Motor neuron (in vitro differentiated cells): ENCODE results near the gene SNRPA1. TPM values are rescaled to one million over a fixed set of nuclear protein-coding genes. Genes with fewer than 3 reads are reported as not detected.
"Not testable (repeated sequence)": the region's sequence is repeated elsewhere in the genome, so short reads cannot be mapped to it uniquely, and the experiment has no call there.

Experiments
- ATAC-seq, 8 experiments: fragments of 200-7000 bp; cut with Tn5 transposase; replicated peaks in 6 of 8; 2 replicates each; pipeline ENCODE4 v1.8.0; 2021; ENCODE audit warnings: mild to moderate bottlenecking in 8 of 8, moderate library complexity in 8 of 8
- H3K27ac ChIP-seq, 2 donors: fragments of 250-450 bp; sonication (Bioruptor Pico); 2 replicates each; pipeline ENCODE4 v1.9.0; 2021; ENCODE audit warnings: antibody characterized with exemption in 2 of 2, mild to moderate bottlenecking in 2 of 2, moderate library complexity in 1 of 2
- H3K4me1 ChIP-seq, 2 donors: fragments of 250-450 bp; sonication (Bioruptor Pico); replicated peaks in 1 of 2; 2 replicates each; pipeline ENCODE4 v1.6.1; 2021; ENCODE audit warnings: antibody characterized with exemption in 2 of 2, mild to moderate bottlenecking in 2 of 2, moderate library complexity in 1 of 2
- H3K4me3 ChIP-seq, 5 donors: fragments of 250-450 bp; sonication (Bioruptor Pico); 2 replicates each; pipeline ENCODE4 v1.9.0; 2021; ENCODE audit warnings: antibody characterized with exemption in 5 of 5, mild to moderate bottlenecking in 5 of 5, moderate library complexity in 4 of 5
- WGBS, 10 experiments: fragments of 450-650 bp; shearing (Covaris generic); methylation state at CpG; one replicate each; pipeline ENCODE4 v1.0.0; 2022; 5-methylcytosine and 5-hydroxymethylcytosine counted together
- in situ Hi-C, 9 experiments: fragments of 400-800 bp; cut with MboI; loops; one replicate each; pipeline ENCODE4 v1.15.0; 2021; ENCODE audit warnings: low sequenced_read_pairs in 9 of 9, low pct_unique_long_range_greater_than_20kb in 2 of 9; ENCODE audit not compliant: unreplicated experiment in 9 of 9
- total RNA-seq, 8 experiments: library from RNA; unstranded; fragments of 300-600 nt; gene quantifications; 2 replicates each; pipeline versions ENCODE4 v1.2.3 to v1.2.4, GENCODE V29; 2022

The SNRPA1 gene
- total RNA-seq, 8 experiments from 2014 or later, result 30.9 to 101 (median 68.4) TPM

DNA sequence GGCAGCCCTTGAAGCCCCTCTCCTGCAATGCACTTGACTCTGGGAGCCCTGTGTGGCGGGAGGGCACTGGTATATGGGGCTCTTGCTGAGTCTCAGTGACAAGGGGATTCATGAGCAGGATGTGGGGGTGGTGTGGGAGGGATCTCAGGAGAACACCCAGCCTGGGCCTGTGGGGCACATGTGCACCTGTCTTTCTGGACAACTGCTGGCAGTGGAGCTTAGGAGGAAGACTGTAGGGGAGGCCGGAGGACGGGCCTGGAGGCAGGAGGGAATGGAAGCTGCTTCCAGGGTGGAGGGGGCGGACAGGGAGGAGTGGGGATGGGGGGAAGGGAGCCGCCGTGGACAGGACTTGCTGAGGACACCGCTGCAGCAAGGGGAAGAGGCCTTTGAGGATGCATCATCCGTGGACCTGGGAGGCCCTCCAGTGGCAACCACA, 10.8 kb upstream of the SNRPA1 start:
- no peak for ATAC-seq
- WGBS, 10 experiments, result 40 to 100% methylated on average over 1 to 2 of the region's 8 CpGs; no CpG with 5 or more reads in 8 of the 10 experiments
- in situ Hi-C loops, result loop anchor here in 1 of 9 experiments (25.0 kb wide), 1 partner anchor 181 kb away; the partner anchor contains the start of gene PCSK6

DNA sequence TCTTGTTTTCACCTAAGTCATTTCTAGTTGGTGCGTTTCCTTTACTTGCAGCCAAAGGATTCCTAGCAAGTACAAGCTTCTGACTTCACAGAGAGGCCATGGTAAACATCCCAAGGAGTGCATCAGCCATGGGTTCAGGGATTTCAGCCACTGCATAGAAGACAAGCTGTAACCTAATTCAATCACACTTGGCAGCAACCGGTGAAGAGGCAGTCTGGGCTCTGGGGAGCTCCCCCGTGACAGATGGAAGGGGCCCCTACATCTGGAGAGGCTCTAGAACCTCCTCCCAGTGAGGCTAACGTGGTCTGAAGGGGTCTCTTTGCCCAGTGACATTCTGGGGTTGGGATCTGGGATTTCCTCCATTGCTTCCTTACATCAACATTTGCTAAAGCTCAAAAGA, 8.4 kb upstream of the SNRPA1 start:
- WGBS, 10 experiments, result 20 to 90% (median 81%) methylated on average over 1 to 3 of the region's 4 CpGs; no CpG with 5 or more reads in 4 of the 10 experiments

More for the DNA sequence above, 10.8 kb upstream of the SNRPA1 start:
- Histone ChIP-seq H3K4me3 (no peak overlapping the region), H3K4me1 (no peaks in the 10 kb centered on the region), H3K27ac (no peak overlapping the region)

DNA sequence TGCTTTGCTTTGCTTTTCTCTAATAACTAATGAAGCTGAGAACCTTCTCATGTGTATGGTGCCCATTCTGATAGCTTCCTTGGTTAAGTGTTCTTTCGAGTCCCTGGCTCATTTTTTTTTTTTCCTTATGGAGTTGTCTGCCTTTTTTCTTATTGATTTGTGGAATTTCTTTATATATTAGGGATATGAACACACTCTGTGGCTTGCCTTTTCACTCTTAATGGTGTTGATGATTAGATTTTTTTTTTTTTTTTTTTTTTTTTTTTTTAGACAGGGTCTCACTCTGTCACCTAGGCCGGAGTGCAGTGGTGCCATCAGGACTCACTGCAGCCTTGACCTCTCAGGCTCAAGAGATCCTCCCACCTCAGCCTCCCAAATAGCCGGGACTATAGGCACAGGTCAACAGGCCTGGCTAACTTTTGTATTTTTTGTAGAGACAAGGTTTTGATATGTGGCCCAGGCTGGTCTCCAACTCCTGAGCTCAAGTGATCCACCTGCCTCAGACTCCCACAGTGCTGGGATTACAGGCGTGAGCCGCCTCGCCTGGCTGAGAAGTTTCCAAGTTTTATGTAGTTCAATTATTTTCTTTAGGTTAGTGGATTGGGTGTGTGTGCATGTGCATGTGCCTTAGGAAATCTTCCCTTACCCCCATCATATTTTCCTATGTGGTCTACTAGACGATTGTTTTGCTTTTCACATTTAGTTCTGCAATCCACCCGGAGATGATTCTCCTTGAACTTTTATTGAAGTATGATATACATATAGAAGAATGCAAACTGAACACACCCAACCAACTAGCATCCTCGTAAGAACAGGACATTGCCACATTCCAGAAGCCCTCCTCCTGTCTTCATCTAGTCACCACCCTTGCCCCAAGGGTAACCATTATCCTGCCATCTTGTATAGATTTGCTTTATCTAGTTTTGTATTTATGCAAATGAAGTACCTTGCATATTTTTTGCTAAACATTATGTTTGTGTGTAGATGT, 1.7 kb upstream of the SNRPA1 start:
- Histone ChIP-seq H3K27ac (no peak overlapping the region), H3K4me3 (peak overlapping the region in 4 of 5 donors; percentile 74 to 93 (median 83)), H3K4me1 (peaks cover 10 to 19% of the 10 kb centered on the region in 2 donors)
- ATAC-seq, result peak in 2 of 8 experiments; percentile 11 to 27
- WGBS, 10 experiments, result 24 to 100% (median 73%) methylated on average over 2 to 9 of the region's 9 CpGs
- in situ Hi-C loops, result loop anchor here in 7 of 9 experiments (10.0 kb wide), 2 partner anchors 348 to 358 kb away; partner anchors contain the start of gene TM2D3 (in 1 of the 7)

More for the DNA sequence above, 8.4 kb upstream of the SNRPA1 start:
- no peaks in the 10 kb centered on the region for H3K4me1 ChIP-seq
- H3K27ac ChIP-seq, result no peak overlapping the region
- no peak for ATAC-seq
- no peak overlapping the region for H3K4me3 ChIP-seq
- in situ Hi-C loops, result loop anchor here in 1 of 9 experiments (25.0 kb wide), 1 partner anchor 184 kb away; the partner anchor contains the start of gene PCSK6

DNA sequence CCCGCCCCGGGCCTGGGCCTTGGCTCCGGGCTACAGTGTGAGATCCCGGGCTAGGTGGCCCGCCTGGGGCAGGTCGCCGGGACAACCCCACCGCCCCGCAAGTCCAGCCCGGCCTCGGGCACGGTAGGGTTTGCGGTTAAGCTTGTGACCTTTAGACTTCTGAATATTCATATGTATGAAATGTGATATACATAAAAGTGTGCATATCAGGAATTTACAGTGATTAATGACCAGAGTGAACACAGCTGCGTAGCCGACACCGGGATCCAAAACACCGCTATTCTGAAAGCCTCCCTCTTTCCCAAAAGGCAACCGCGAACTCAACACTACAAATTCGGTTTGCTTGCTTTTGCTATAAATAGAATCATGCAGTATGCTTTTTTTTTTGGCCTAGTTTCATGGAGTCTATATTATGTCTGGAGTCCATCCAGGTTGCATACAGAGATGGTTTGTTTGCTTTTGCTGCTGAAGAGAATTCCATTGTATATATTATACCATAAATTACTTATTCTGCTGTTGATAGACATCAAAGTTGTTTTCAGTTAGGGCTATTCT, 636 bp upstream of the SNRPA1 start:
- ATAC-seq, result peak; percentile 54 to 71 (median 64)
- Histone ChIP-seq H3K4me1 (peaks cover 10 to 19% of the 10 kb centered on the region in 2 donors), H3K4me3 (peak overlapping the region; percentile 74 to 93 (median 79)), H3K27ac (peak overlapping the region; percentile 83 to 92)
- in situ Hi-C loops, result loop anchor here in 7 of 9 experiments (10.0 kb wide), 2 partner anchors 349 to 359 kb away; partner anchors contain the start of gene TM2D3 (in 1 of the 7)
- WGBS, 10 experiments, result 0 to 35% (median 1%) methylated on average over 1 to 9 of the region's 20 CpGs; no CpG with 5 or more reads in 3 of the 10 experiments

DNA sequence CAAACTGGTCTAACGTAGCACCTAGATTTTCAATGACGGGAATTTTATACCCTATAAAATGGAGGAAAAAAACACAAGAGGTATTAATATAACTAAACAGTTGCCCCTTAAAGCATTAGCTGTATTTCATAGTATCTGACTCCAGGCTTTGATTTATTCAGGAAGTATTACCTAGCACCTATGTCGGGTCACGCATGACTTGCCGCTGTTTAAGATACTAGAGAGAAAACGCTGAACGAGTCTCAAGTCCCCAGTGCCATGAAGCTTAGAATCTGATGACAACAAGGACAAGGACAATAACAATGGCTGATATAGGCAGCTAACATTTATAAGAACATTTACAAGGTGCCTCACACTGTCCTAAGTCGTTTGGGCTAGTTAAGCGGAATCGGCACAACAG, 1.9 kb downstream of the SNRPA1 start:
- peaks cover 10 to 19% of the 10 kb centered on the region in 2 donors for H3K4me1 ChIP-seq
- in situ Hi-C loops, result loop anchor here in 7 of 9 experiments (10.0 kb wide), 2 partner anchors 352 to 362 kb away; partner anchors contain the start of gene TM2D3 (in 1 of the 7)
- H3K27ac ChIP-seq, result no peak overlapping the region
- WGBS, 10 experiments, result 56 to 100% (median 69%) methylated on average over 1 to 9 of the region's 10 CpGs
- ATAC-seq, result no peak
- peak overlapping the region; percentile 74 to 93 (median 79) for H3K4me3 ChIP-seq

DNA sequence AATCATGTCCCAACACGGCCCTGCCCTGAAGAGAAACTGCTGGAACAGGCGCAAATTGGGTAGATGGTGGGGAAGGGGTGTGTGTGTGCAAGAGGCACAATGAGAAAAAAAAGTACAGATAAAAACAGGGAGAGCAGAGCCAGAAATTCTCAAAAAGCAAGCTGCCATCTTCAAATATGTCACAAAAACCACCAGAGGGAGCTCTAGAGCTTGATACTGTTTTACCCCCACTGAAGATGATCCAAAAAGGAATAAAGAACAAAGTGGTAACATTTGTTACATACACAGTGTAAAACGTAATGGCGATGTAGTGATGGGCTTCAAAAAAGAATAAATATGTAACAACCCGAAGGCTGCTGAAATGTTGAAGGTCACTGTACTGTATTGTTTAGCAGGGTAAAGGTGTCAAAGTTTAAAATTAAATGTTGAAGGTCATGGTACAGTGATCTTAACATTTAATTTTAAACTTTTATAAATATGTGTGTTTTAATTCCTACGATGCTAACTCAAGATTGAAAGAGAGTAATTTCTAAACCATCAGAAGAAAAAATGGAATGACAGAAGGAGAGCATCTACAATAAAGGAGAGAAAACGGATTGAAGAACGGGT, 6.0 kb downstream of the SNRPA1 start:
- in situ Hi-C loops, result loop anchor here in 1 of 9 experiments (10.0 kb wide), 1 partner anchor 356 kb away; no protein-coding TSS in a partner anchor
- peak in 2 of 8 experiments; percentile 22 to 58 for ATAC-seq

DNA sequence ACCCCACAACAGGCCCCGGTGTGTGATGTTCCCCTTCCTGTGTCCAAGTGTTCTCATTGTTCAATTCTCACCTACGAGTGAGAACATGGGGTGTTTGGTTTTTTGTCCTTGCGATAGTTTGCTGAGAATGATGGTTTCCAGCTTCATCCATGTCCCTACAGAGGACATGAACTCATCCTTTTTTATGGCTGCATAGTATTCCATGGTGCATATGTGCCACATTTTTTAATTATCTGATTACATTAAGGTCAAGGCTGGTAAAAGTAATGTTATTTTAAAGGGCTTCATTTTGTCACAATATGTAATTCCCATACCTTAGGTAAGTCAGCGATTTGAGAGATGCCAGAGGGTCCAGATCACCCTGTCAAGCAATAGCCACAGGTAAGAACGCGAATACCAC, 7.7 kb downstream of the SNRPA1 start:
- in situ Hi-C loops, result loop anchor here in 1 of 9 experiments (10.0 kb wide), 1 partner anchor 357 kb away; no protein-coding TSS in a partner anchor
- ATAC-seq, H3K4me1 ChIP-seq, H3K27ac ChIP-seq, H3K4me3 ChIP-seq: not testable (repeated sequence)
- WGBS, 10 experiments, result 85 to 100% (median 100%) methylated on average over 1 to 3 of the region's 6 CpGs; no CpG with 5 or more reads in 3 of the 10 experiments

More for the DNA sequence above, 6.0 kb downstream of the SNRPA1 start:
- WGBS, 10 experiments, result 67 to 100% (median 87%) methylated on average over 2 to 8 of the region's 8 CpGs
- no peak overlapping the region for H3K27ac ChIP-seq
- peaks cover 7 to 14% of the 10 kb centered on the region in 2 donors for H3K4me1 ChIP-seq
- H3K4me3 ChIP-seq, result no peak overlapping the region

DNA sequence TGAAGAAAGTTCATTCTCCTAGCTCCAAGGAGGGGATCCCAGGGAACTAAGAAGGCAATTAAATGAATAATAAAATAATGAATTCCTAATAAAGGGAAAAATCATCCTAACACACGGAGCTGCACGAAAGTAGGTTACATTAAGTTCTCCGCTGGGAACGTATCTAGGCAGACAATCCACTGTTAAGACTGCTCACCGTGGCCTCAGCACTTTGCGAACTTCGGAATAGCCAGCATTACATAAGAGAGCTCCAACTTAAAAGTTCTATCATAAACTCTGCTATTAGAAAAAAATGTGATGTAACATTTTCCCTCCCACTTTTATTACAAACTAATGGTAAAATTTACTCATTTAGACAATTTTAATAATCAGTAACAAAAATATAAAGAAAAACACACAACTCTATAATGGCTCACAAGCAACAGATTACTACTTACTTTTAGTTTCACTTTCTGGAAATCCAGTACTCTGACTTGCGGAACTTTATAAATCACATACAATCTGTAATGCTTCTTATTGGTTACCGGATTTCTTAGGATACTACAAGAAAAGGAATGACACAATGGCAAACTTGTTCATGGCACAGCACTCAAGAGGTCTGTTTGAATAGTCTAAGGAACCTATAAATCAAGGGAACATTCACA, 8.5 kb downstream of the SNRPA1 start:
- ATAC-seq, result peak in 1 of 8 experiments; percentile 48
- in situ Hi-C loops, result loop anchor here in 1 of 9 experiments (10.0 kb wide), 1 partner anchor 358 kb away; no protein-coding TSS in a partner anchor
- no peaks in the 10 kb centered on the region for H3K4me1 ChIP-seq
- H3K4me3 ChIP-seq, result no peak overlapping the region
- H3K27ac ChIP-seq, result no peak overlapping the region
- WGBS, 10 experiments, result 80 to 100% (median 95%) methylated on average over 1 to 9 of the region's 9 CpGs

DNA sequence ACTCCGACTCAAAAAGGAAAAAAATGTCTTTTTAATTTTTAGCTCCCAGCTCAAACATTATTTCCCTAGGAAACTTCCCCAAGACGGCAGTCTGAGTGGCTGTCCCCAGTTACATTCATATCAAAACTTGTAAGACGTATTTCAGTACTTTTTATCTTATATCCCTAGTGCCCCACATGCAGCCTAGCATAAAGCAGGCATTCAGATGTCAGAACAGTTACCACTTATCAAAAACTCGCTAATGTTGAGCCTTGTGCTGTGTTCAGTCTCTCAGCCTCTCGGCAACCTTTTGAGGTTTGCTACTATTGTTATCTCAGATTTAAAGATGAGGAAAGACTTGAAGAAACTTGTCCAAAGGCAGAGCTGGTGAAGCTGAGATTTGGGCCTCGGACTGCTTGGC, 11.1 kb downstream of the SNRPA1 start:
- H3K4me3 ChIP-seq, result no peak overlapping the region
- no peak for ATAC-seq
- 70 to 100% (median 100%) methylated on average over 1 to 4 of the region's 6 CpGs; no CpG with 5 or more reads in 1 of the 10 experiments for WGBS, 10 experiments
- H3K4me1 ChIP-seq, result no peaks in the 10 kb centered on the region
- H3K27ac ChIP-seq, result no peak overlapping the region
- in situ Hi-C loops, result loop anchor here in 1 of 9 experiments (10.0 kb wide), 1 partner anchor 361 kb away; no protein-coding TSS in a partner anchor

DNA sequence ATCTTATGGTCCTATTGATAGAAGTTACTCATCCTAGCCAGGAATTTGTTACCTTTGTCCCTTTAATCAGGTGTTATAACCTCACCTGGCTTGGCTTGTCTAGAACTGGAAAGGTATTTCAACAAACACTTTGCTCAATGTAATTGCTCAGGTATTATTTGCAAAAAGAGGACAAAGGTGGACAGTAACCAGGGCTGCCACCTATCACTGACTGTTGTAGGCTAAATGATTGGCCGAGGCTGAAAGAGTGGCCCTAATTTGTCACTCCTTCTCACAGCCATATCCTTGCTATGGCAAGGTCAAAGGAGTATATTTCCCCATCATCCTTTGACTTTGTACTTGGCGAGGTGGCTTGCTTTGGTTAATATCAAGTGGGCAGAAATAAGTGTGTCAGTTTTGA, 15.0 kb downstream of the SNRPA1 start:
- in situ Hi-C loops, result loop anchor here in 1 of 9 experiments (10.0 kb wide), 1 partner anchor 365 kb away; no protein-coding TSS in a partner anchor
- H3K4me3 ChIP-seq, result no peak overlapping the region
- H3K27ac ChIP-seq, result no peak overlapping the region
- peaks cover 8 to 11% of the 10 kb centered on the region in 2 donors for H3K4me1 ChIP-seq
- ATAC-seq, result no peak
- 85 to 100% (median 100%) methylated on average over 1 to 2 of the region's 2 CpGs; no CpG with 5 or more reads in 3 of the 10 experiments for WGBS, 10 experiments

DNA sequence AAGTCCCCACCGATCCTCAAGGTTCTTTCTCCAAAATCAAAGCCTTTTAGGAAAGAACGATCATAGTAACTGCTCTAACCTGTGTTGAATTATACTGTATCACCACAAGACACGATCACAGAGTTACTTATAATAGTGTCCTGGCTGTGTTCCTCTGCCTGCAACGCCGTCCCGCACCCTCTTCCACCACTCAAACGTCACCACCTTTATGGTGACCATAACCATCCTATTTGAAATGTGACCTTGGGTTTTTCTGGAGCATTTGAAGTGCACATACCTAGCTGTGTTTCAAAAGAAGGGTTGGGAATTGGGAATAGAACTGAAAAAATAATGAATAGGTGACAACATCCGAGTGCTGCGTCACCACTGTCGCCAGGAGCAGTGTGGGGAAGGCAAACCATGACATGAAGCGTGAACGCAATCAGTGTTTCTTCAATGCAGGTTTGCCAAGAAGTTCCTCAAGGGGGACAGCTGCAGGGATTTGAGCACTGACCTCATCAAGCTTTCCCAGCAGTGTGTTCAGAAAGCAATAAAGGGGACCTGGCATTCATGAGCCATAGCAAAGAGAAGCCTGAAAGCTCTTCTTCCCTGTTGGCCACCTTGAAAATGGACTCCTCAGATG, 17.0 kb downstream of the SNRPA1 start:
- in situ Hi-C loops, result no loop called here
- Histone ChIP-seq H3K4me3 (peak overlapping the region; percentile 52 to 93 (median 77)), H3K27ac (peak overlapping the region in 1 of 2 donors; percentile 94), H3K4me1 (peaks cover 8 to 11% of the 10 kb centered on the region in 2 donors)
- WGBS, 10 experiments, result 38 to 82% (median 72%) methylated on average over 2 to 9 of the region's 12 CpGs; no CpG with 5 or more reads in 2 of the 10 experiments
- ATAC-seq, result no peak
